A673 (cell line): Measurements from ENCODE around the gene PRKCH. TPM values are rescaled to one million over a fixed set of nuclear protein-coding genes. Genes with fewer than 3 reads are reported as not detected.

Source experiments
- BruUV-seq: library from RNA; stranded (reverse); fragments of 400-500 nt; replicated peaks from 2 replicates; lab custom pipeline; 2021; lab: Mats Ljungman, UMichigan
- CTCF ChIA-PET: fragments of 300-600 bp; sonication (Branson Sonifier 250); formaldehyde crosslinking; loops from one replicate; lab custom pipeline; 2022; ENCODE audit warnings: antibody characterized with exemption; lab: Charles Lee
- POLR2A ChIA-PET: fragments of 300-600 bp; sonication (Branson Sonifier 250); formaldehyde crosslinking; loops from one replicate; lab custom pipeline; 2022; ENCODE audit warnings: antibody characterized with exemption; ENCODE audit not compliant: low non-redundant PET; lab: Charles Lee
- DNase-seq: peaks from one replicate; pipeline ENCODE4 v3.0.0-alpha.2; 2015; ENCODE audit warnings: low spot score
- H3K27ac ChIP-seq: fragments of 200-600 bp; sonication (generic); 2 replicates; pipeline ENCODE4 v1.5.1; 2016; ENCODE audit warnings: mixed run types, low read depth, mild to moderate bottlenecking, mixed read lengths, antibody characterized with exemption, low read length; ENCODE audit not compliant: poor library complexity, severe bottlenecking
- H3K27me3 ChIP-seq: fragments of 200-600 bp; sonication (generic); replicated peaks from 2 replicates; pipeline ENCODE4 v1.6.1; 2017; ENCODE audit warnings: mixed run types, low read depth, mild to moderate bottlenecking, mixed read lengths, antibody characterized with exemption, low read length; ENCODE audit not compliant: insufficient read depth, poor library complexity
- H3K36me3 ChIP-seq: fragments of 200-600 bp; sonication (generic); 2 replicates; pipeline ENCODE4 v1.6.1; 2016; ENCODE audit warnings: mixed run types, mild to moderate bottlenecking, mixed read lengths, antibody characterized with exemption, low read length; ENCODE audit not compliant: insufficient read depth, poor library complexity, severe bottlenecking
- H3K4me1 ChIP-seq: fragments of 200-600 bp; sonication (generic); 2 replicates; pipeline ENCODE4 v1.6.1; 2017; ENCODE audit warnings: mixed run types, mild to moderate bottlenecking, mixed read lengths, antibody characterized with exemption, low read length; ENCODE audit not compliant: insufficient read depth, poor library complexity, severe bottlenecking
- H3K4me3 ChIP-seq: fragments of 200-600 bp; sonication (generic); 2 replicates; pipeline ENCODE4 v1.5.1; 2016; ENCODE audit warnings: low read depth, mixed run types, mild to moderate bottlenecking, mixed read lengths, low read length; ENCODE audit not compliant: poor library complexity, severe bottlenecking
- H3K9me3 ChIP-seq: fragments of 200-600 bp; sonication (generic); 2 replicates; pipeline ENCODE4 v1.6.1; 2016; ENCODE audit warnings: mixed run types, low read depth, mild to moderate bottlenecking, mixed read lengths, antibody characterized with exemption, low read length; ENCODE audit not compliant: poor library complexity, severe bottlenecking
- CTCF ChIP-seq: fragments of 300-800, 200-600 bp; sonication (generic); conservative IDR thresholded peaks from 2 replicates; pipeline ENCODE4 v1.5.1; 2017; ENCODE audit warnings: low read depth, mild to moderate bottlenecking, antibody characterized with exemption, low read length, moderate library complexity, mixed read lengths
- EZH2 ChIP-seq: fragments of 200-600 bp; sonication (generic); IDR thresholded peaks from 2 replicates; pipeline ENCODE4 v1.6.1; 2017; ENCODE audit warnings: borderline replicate concordance, low read depth, mild to moderate bottlenecking, mixed read lengths, antibody characterized with exemption, low read length; ENCODE audit not compliant: poor library complexity, severe bottlenecking
- intact Hi-C: fragments of 100-400 bp; cut with micrococcal nuclease; formaldehyde crosslinking; loops from one replicate; pipeline ENCODE4 v1.10.0; 2022; ENCODE audit not compliant: unreplicated experiment
- total RNA-seq: library from RNA; stranded (reverse); gene quantifications from 2 replicates; pipeline ENCODE4 v1.2.3, GENCODE V29; 2021

The PRKCH gene
- total RNA-seq, 1 experiment from 2014 or later: 1.8 TPM

- Histone ChIP-seq H3K27me3 (no peaks in the 10 kb centered on the region), H3K27ac (no peak overlapping the region), H3K4me3 (no peak overlapping the region), H3K36me3 (no peaks in the 10 kb centered on the region), H3K9me3 (no peaks in the 10 kb centered on the region), H3K4me1 (no peaks in the 10 kb centered on the region)
- CTCF ChIA-PET: no interaction called here
- no peak for DNase-seq
- TF ChIP-seq EZH2: no peak
- TF ChIP-seq CTCF: no peak
- intact Hi-C loops: no loop called here
- BruUV-seq: no TSS peak
- POLR2A ChIA-PET: no interaction called here
These were observed 131.9 kb downstream of the PRKCH start for GRCh38 chr14:61453103-61453767.

GRCh38 chr14:61454545-61454944 is 133.2 kb downstream of the PRKCH start:
- Histone ChIP-seq H3K36me3 (no peaks in the 10 kb centered on the region), H3K27me3 (no peaks in the 10 kb centered on the region), H3K9me3 (no peaks in the 10 kb centered on the region), H3K4me3 (no peak overlapping the region), H3K27ac (no peak overlapping the region), H3K4me1 (no peaks in the 10 kb centered on the region)
- DNase-seq: no peak
- CTCF ChIA-PET: no interaction called here
- TF ChIP-seq EZH2: no peak
- TF ChIP-seq CTCF: no peak
- BruUV-seq: no TSS peak
- intact Hi-C loops: no loop called here
- POLR2A ChIA-PET: no interaction called here

GRCh38 chr14:61455351-61455750 is 134.0 kb downstream of the PRKCH start:
- ChIA-PET CTCF (interaction anchor here (0.7 kb wide), 1 partner anchor 21 kb away, joined by 3 read pairs; no protein-coding TSS in a partner anchor), POLR2A (no interaction called here)
- intact Hi-C loops: loop anchor here (5.0 kb wide), 2 partner anchors 138 to 158 kb away; no protein-coding TSS in a partner anchor
- no peak for DNase-seq
- Histone ChIP-seq H3K4me1 (no peaks in the 10 kb centered on the region), H3K27ac (no peak overlapping the region), H3K9me3 (no peaks in the 10 kb centered on the region), H3K36me3 (no peaks in the 10 kb centered on the region), H3K27me3 (no peaks in the 10 kb centered on the region), H3K4me3 (no peak overlapping the region)
- BruUV-seq: no TSS peak
- TF ChIP-seq CTCF (no peak), EZH2 (no peak)
